OCI-LY7 (cell line): ENCODE results near the gene DPYD. TPM values are rescaled to one million over a fixed set of nuclear protein-coding genes. Genes with fewer than 3 reads are reported as not detected.

Experiments
- BruUV-seq: library from RNA; stranded (reverse); fragments of 400-500 nt; replicated peaks from 2 replicates; lab custom pipeline; 2021; lab: Mats Ljungman, UMichigan
- CTCF ChIA-PET: fragments of 300-600 bp; sonication (Branson Sonifier 250); formaldehyde crosslinking; loops from one replicate; lab custom pipeline; 2022; ENCODE audit warnings: antibody characterized with exemption; ENCODE audit not compliant: unreplicated experiment; lab: Charles Lee
- POLR2A ChIA-PET: fragments of 300-600 bp; sonication (Branson Sonifier 250); formaldehyde crosslinking; loops from one replicate; lab custom pipeline; 2022; ENCODE audit warnings: antibody characterized with exemption; lab: Charles Lee
- DNase-seq: peaks from one replicate; pipeline ENCODE4 v3.0.0-alpha.2; 2015; ENCODE audit warnings: low spot score
- H2AFZ ChIP-seq: fragments of 200-600 bp; sonication (generic), shearing (Covaris generic); 2 replicates; pipeline ENCODE4 v1.6.1; 2014; ENCODE audit warnings: mild to moderate bottlenecking, antibody characterized with exemption, low read length, moderate library complexity
- H3K27ac ChIP-seq: fragments of 200-600 bp; sonication (generic); 2 replicates; pipeline ENCODE4 v1.5.1; 2014; ENCODE audit warnings: mixed run types, low read depth, mild to moderate bottlenecking, moderate library complexity, low read length, inconsistent platforms; ENCODE audit not compliant: poor library complexity, severe bottlenecking
- H3K36me3 ChIP-seq: fragments of 200-600 bp; sonication (generic); 2 replicates; pipeline ENCODE4 v1.6.1; 2014; ENCODE audit warnings: mild to moderate bottlenecking, antibody characterized with exemption, low read length, moderate library complexity, mixed read lengths; ENCODE audit not compliant: insufficient read depth
- H3K4me1 ChIP-seq: fragments of 200-600 bp; sonication (generic); 2 replicates; pipeline ENCODE4 v1.5.1; 2014; ENCODE audit warnings: mild to moderate bottlenecking, low read length; ENCODE audit not compliant: insufficient read depth, poor library complexity, severe bottlenecking
- H3K4me2 ChIP-seq: fragments of 200-600 bp; sonication (generic); 2 replicates; pipeline ENCODE4 v1.6.1; 2014; ENCODE audit warnings: mild to moderate bottlenecking, low read length
- H3K4me3 ChIP-seq: fragments of 200-600 bp; sonication (generic); 2 replicates; pipeline ENCODE4 v1.5.1; 2014; ENCODE audit warnings: mild to moderate bottlenecking, low read depth, low read length; ENCODE audit not compliant: poor library complexity, severe bottlenecking
- H3K79me2 ChIP-seq: fragments of 200-600 bp; sonication (generic); 2 replicates; pipeline ENCODE4 v1.6.1; 2016; ENCODE audit warnings: low read depth, mild to moderate bottlenecking, low read length, moderate library complexity, mixed read lengths; ENCODE audit not compliant: insufficient read depth
- H3K9me2 ChIP-seq: fragments of 200-600 bp; sonication (generic); 2 replicates; pipeline ENCODE4 v1.6.1; 2016; ENCODE audit warnings: mild to moderate bottlenecking, low read length, mixed read lengths; ENCODE audit not compliant: insufficient read depth
- H3K9me3 ChIP-seq: fragments of 200-600 bp; sonication (generic); 2 replicates; pipeline ENCODE4 v1.6.1; 2014; ENCODE audit warnings: mild to moderate bottlenecking, mixed run types, low read length, mixed read lengths
- H4K20me1 ChIP-seq: fragments of 200-600 bp; sonication (generic); 2 replicates; pipeline ENCODE4 v1.6.1; 2014; ENCODE audit warnings: mild to moderate bottlenecking, antibody characterized with exemption, low read length, moderate library complexity, mixed read lengths; ENCODE audit not compliant: insufficient read depth
- EZH2phosphoT487 ChIP-seq: fragments of 200-600 bp; sonication (generic); IDR thresholded peaks from 2 replicates; pipeline ENCODE4 v1.6.1; 2018; ENCODE audit warnings: low read depth, borderline replicate concordance, mild to moderate bottlenecking, mixed run types, antibody characterized with exemption, low read length, moderate library complexity, mixed read lengths
- intact Hi-C: fragments of 100-400 bp; cut with micrococcal nuclease; formaldehyde crosslinking; loops from one replicate; pipeline ENCODE4 v1.10.0; 2022; ENCODE audit not compliant: unreplicated experiment
- total RNA-seq, 2 experiments: library from RNA; depleted of rRNA in 1 of 2; stranded (reverse); fragments of >200 nt in 1 of 2; shearing (Covaris generic) in 1 of 2; gene quantifications; 2 replicates each; pipeline ENCODE4 v1.2.3, GENCODE V29; 2014 to 2022
- TF ChIP-seq, protein P1 (sequence below): fragments of 200-600 bp; sonication (generic); conservative IDR thresholded peaks from 2 replicates; pipeline ENCODE4 v1.5.1; 2014; ENCODE audit warnings: mild to moderate bottlenecking, antibody characterized with exemption, low read length, moderate library complexity, mixed read lengths

The DPYD gene
- total RNA-seq, 2 experiments from 2014 or later: 5.5 to 13.4 TPM

DNA sequence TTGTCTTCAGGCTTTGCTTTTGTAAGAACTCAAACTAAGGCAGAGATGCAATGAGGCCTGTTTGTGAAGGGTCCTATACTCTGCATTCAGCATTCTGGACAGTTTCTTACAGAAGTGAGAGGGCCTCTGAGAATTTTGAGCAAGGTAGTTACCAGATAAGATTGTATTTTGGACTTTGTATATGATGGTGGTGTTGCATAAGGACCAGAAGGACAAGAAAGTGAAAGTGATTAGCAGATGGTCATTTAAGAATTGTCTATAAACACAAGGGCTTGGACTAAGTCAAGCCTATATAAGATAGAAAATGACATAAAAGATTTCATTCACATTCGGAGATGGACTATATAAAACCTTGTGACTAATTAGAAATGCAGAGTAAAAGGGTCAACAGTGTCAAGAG is 662.2 kb downstream of the DPYD start:
- ChIA-PET CTCF (no interaction called here), POLR2A (interaction anchor here (0.6 kb wide), 1 partner anchor 1627 kb away, joined by 5 read pairs; no protein-coding TSS in a partner anchor)
- no peaks in the 10 kb centered on the region for H3K9me3 ChIP-seq
- TF ChIP-seq EZH2phosphoT487: no peak
- TF ChIP-seq, protein P1, sequence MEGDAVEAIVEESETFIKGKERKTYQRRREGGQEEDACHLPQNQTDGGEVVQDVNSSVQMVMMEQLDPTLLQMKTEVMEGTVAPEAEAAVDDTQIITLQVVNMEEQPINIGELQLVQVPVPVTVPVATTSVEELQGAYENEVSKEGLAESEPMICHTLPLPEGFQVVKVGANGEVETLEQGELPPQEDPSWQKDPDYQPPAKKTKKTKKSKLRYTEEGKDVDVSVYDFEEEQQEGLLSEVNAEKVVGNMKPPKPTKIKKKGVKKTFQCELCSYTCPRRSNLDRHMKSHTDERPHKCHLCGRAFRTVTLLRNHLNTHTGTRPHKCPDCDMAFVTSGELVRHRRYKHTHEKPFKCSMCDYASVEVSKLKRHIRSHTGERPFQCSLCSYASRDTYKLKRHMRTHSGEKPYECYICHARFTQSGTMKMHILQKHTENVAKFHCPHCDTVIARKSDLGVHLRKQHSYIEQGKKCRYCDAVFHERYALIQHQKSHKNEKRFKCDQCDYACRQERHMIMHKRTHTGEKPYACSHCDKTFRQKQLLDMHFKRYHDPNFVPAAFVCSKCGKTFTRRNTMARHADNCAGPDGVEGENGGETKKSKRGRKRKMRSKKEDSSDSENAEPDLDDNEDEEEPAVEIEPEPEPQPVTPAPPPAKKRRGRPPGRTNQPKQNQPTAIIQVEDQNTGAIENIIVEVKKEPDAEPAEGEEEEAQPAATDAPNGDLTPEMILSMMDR: no peak
- H3K4me1 ChIP-seq: no peaks in the 10 kb centered on the region
- H3K27ac ChIP-seq: no peak overlapping the region
- no TSS peak for BruUV-seq
- no peaks in the 10 kb centered on the region for H3K79me2 ChIP-seq
- no peak overlapping the region for H3K4me2 ChIP-seq
- no peaks in the 10 kb centered on the region for H3K9me2 ChIP-seq
- H4K20me1 ChIP-seq: no peaks in the 10 kb centered on the region
- H2AFZ ChIP-seq: no peak overlapping the region
- intact Hi-C loops: no loop called here
- no peaks in the 10 kb centered on the region for H3K36me3 ChIP-seq
- no peak for DNase-seq
- H3K4me3 ChIP-seq: no peak overlapping the region

DNA sequence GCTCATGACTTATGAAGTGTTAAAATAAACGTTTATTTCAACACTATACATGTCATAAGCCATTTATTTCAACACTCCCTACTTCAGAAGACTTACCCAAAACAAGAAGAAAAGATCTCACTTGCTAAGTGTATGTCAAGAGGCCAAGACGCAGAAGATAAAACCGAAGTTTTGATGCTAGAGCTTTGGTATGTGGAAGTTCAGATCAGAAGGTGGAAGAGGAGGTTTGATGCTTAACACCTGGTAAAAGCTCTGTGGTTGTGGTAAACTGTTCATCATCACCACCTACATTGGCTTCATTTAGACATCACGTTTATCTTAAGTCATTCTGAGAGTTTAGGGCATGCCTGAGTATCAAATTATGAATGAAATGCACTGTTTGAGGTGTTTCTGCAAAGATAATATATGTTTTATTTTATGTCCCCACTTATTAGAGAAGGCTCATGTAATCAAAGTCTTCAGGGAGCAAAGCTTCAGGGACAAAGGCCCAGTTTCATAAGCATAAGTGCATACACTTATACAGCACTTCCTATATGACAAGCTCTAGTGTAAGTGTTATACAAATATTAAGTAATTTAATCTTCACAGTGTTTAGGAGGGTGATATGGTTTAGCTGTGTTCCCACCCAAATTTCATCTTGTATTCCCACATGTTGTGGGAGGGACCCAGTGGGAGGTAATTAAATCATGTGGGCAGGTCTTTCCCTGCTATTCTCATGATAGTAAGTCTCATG is 665.9 kb downstream of the DPYD start:
- Histone ChIP-seq H3K4me2 (no peak overlapping the region), H2AFZ (no peak overlapping the region), H3K9me2 (no peaks in the 10 kb centered on the region), H3K9me3 (no peaks in the 10 kb centered on the region), H3K27ac (no peak overlapping the region), H3K4me3 (no peak overlapping the region), H3K36me3 (no peaks in the 10 kb centered on the region), H4K20me1 (no peaks in the 10 kb centered on the region), H3K79me2 (no peaks in the 10 kb centered on the region), H3K4me1 (no peaks in the 10 kb centered on the region)
- ChIA-PET CTCF (no interaction called here), POLR2A (interaction anchor here (1.1 kb wide), 1 partner anchor 25 kb away, joined by 3 read pairs; no protein-coding TSS in a partner anchor)
- TF ChIP-seq, protein P1: no peak
- no peak for TF ChIP-seq EZH2phosphoT487
- DNase-seq: no peak
- intact Hi-C loops: no loop called here
- BruUV-seq: no TSS peak

DNA sequence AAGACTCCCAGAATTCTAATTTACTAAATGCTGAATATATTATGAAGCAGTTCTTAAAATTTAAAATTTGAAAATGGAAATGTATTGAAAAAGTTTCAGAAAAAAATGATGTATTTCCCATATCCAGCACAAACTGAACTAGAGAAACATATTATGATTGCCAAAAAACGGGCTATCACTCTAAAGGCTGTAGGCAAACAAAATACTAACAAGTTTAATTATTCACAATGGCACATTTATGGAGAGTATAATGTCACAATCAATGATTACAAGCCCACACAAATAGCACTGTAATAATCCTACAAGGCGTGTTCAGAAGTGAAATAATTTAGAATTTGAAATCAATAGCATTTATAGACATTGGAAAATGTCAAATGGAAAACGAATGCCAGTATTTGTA is 667.9 kb downstream of the DPYD start:
- H3K4me3 ChIP-seq: no peak overlapping the region
- H3K9me3 ChIP-seq: no peaks in the 10 kb centered on the region
- H3K27ac ChIP-seq: no peak overlapping the region
- H3K79me2 ChIP-seq: no peaks in the 10 kb centered on the region
- POLR2A ChIA-PET: interaction anchor here (0.7 kb wide), 1 partner anchor 11 kb away, joined by 3 read pairs; no protein-coding TSS in a partner anchor
- TF ChIP-seq, protein P1: no peak
- no peak for TF ChIP-seq EZH2phosphoT487
- no peak for DNase-seq
- no TSS peak for BruUV-seq
- H2AFZ ChIP-seq: no peak overlapping the region
- H3K36me3 ChIP-seq: no peaks in the 10 kb centered on the region
- no peaks in the 10 kb centered on the region for H3K4me1 ChIP-seq
- H3K4me2 ChIP-seq: no peak overlapping the region
- CTCF ChIA-PET: no interaction called here
- no peaks in the 10 kb centered on the region for H4K20me1 ChIP-seq
- H3K9me2 ChIP-seq: no peaks in the 10 kb centered on the region
- intact Hi-C loops: no loop called here
